Kidney (tissue), 14 donors: ENCODE results near the gene RHOT1. TPM values are rescaled to one million over a fixed set of nuclear protein-coding genes. Genes with fewer than 3 reads are reported as not detected.

Experiments used
- DNase-seq, 5 donors: peaks; one replicate each; pipeline ENCODE4 v3.0.0-alpha.2; 2013 to 2020
- FAIRE-seq: peaks from 2 replicates; lab custom pipeline; 2012; peaks lifted over from hg19 to GRCh38; lab: Jason Lieb, UNC
- H3K27ac ChIP-seq, 2 donors: one replicate each; pipeline ENCODE4 v1.7.0; 2013; ENCODE audit warnings: low read depth in 2 of 2, low read length in 2 of 2, inconsistent platforms in 1 of 2
- H3K27me3 ChIP-seq: one replicate; pipeline ENCODE4 v1.7.1; 2013; ENCODE audit warnings: low read length, inconsistent platforms; ENCODE audit not compliant: control insufficient read depth, insufficient read depth
- H3K36me3 ChIP-seq, 3 donors: one replicate each; pipeline versions ENCODE4 v1.7.0 to v1.7.1; 2013; ENCODE audit warnings: low read length in 3 of 3, control low read depth in 1 of 3, inconsistent platforms in 1 of 3; ENCODE audit not compliant: insufficient read depth in 3 of 3, control insufficient read depth in 2 of 3
- H3K4me1 ChIP-seq, 3 donors: one replicate each; pipeline versions ENCODE4 v1.7.0 to v1.7.1; 2013; ENCODE audit warnings: low read length in 3 of 3, inconsistent platforms in 1 of 3, low read depth in 1 of 3; ENCODE audit not compliant: control insufficient read depth in 2 of 3, insufficient read depth in 2 of 3
- H3K4me3 ChIP-seq, 3 donors: one replicate each; pipeline versions ENCODE4 v1.7.0 to v1.8.1; 2013; ENCODE audit warnings: low read length in 3 of 3, control low read depth in 1 of 3, inconsistent platforms in 1 of 3
- H3K9ac ChIP-seq, 3 donors: one replicate each; pipeline versions ENCODE4 v1.7.0 to v1.7.1; 2013; ENCODE audit warnings: low read length in 3 of 3, control low read depth in 1 of 3, inconsistent platforms in 1 of 3
- H3K9me3 ChIP-seq, 3 donors: one replicate each; pipeline versions ENCODE4 v1.7.0 to v1.7.1; 2013; ENCODE audit warnings: low read length in 3 of 3, control low read depth in 1 of 3, inconsistent platforms in 1 of 3; ENCODE audit not compliant: control insufficient read depth in 2 of 3, insufficient read depth in 1 of 3
- intact Hi-C: fragments of 100-400 bp; cut with DNase I; formaldehyde crosslinking; loops from one replicate; pipeline ENCODE4 v1.11.1; 2022
- polyA plus RNA-seq: library from polyadenylated mRNA; stranded (reverse); fragments of 350-450 nt; fragmentation: Illumina TruSeq; extraction: RNeasy Lipid Tissue Mini Kit (QIAGEN cat#74804); gene quantifications from one replicate; pipeline ENCODE4 v1.2.3, GENCODE V29; 2014; ENCODE audit warnings: low read depth, low replicate concordance; ENCODE audit not compliant: insufficient read depth
- total RNA-seq: library from RNA; stranded (reverse); fragmentation: NEBNext Ultra II Directional; extraction: Animal tissue kit (Norgen Biotek cat#: 25700); gene quantifications from one replicate; pipeline ENCODE4 v1.2.1, GENCODE V29; 2021
- TF ChIP-seq, protein P1 (sequence below): IDR thresholded peaks from 3 replicates; pipeline ENCODE4 v1.5.1; 2012; ENCODE audit warnings: mild to moderate bottlenecking, moderate library complexity, borderline replicate concordance; ENCODE audit not compliant: insufficient read depth; ENCODE audit errors: extremely low read depth
- donor health status: control.
- donor health status: control.
- donor health status: control.
- donor health status: control.
- donor health status: control.
- donor health status: DM: yes; HTN: yes; CAD: no.
- donor health status: Normal renal cell carcinoma (clear cell type).

Gene RHOT1
- total and polyA plus RNA-seq, 2 donors from 2014 or later, result 25.6 to 30.4 TPM

GRCh38 chr17:32253117-32253611 is 110.9 kb downstream of the RHOT1 start:
- TF ChIP-seq, protein P1, sequence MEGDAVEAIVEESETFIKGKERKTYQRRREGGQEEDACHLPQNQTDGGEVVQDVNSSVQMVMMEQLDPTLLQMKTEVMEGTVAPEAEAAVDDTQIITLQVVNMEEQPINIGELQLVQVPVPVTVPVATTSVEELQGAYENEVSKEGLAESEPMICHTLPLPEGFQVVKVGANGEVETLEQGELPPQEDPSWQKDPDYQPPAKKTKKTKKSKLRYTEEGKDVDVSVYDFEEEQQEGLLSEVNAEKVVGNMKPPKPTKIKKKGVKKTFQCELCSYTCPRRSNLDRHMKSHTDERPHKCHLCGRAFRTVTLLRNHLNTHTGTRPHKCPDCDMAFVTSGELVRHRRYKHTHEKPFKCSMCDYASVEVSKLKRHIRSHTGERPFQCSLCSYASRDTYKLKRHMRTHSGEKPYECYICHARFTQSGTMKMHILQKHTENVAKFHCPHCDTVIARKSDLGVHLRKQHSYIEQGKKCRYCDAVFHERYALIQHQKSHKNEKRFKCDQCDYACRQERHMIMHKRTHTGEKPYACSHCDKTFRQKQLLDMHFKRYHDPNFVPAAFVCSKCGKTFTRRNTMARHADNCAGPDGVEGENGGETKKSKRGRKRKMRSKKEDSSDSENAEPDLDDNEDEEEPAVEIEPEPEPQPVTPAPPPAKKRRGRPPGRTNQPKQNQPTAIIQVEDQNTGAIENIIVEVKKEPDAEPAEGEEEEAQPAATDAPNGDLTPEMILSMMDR, result peak; percentile 96
- no peak for FAIRE-seq
- Histone ChIP-seq H3K9ac (no peak overlapping the region), H3K4me3 (no peak overlapping the region), H3K36me3 (no peaks in the 10 kb centered on the region), H3K9me3 (no peaks in the 10 kb centered on the region), H3K27me3 (no peaks in the 10 kb centered on the region), H3K27ac (no peak overlapping the region), H3K4me1 (peaks cover 0 to 6% (median 4%) of the 10 kb centered on the region in 3 donors)
- peak; percentile 77 to 86 (median 80) for DNase-seq
- intact Hi-C loops, result no loop called here

DNA sequence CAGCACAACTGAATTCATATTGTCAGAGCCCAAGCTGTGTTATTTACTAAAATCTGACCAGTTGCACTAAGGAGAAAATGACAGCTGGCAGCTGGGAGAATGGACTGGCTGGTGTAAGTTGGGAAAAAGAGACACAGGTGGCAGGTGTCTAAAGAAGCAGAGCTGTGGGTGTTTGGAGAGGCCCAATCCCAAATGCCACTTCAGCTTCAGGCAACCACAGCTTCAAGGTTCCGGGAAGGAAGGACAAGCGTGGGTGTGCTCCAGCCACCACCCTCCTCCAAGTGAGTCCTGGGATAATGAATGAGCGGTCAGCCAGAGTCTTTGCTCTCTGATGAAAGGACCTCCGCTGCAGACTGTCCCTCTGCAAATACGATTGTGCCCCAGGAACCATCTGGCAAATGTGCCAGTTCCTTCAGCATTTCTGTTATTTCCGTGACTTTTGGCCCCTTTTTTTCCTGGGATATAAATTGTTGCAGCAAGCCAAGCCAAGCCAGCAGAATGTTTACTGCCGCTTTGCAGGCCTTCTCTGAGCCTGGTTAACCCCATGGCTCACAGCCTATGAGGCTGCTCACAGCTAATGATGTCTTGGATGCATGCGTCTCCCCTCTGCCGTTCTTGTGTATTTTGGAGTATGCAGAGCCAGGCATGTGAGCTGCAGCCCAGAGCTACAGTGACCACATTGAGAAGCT is 113.9 kb downstream of the RHOT1 start:
- no peak overlapping the region for H3K4me3 ChIP-seq
- intact Hi-C loops, result no loop called here
- H3K36me3 ChIP-seq, result no peaks in the 10 kb centered on the region
- TF ChIP-seq, protein P1, result no peak
- FAIRE-seq (no peak), DNase-seq (peak in 1 of 5 donors; percentile 29)
- no peaks in the 10 kb centered on the region for H3K9me3 ChIP-seq
- H3K27ac ChIP-seq, result no peak overlapping the region
- H3K4me1 ChIP-seq, result peaks cover 0 to 6% (median 4%) of the 10 kb centered on the region in 3 donors
- H3K27me3 ChIP-seq, result no peaks in the 10 kb centered on the region
- H3K9ac ChIP-seq, result no peak overlapping the region

- Histone ChIP-seq H3K27ac (no peak overlapping the region), H3K4me3 (no peak overlapping the region), H3K36me3 (no peaks in the 10 kb centered on the region), H3K9ac (no peak overlapping the region), H3K9me3 (no peaks in the 10 kb centered on the region), H3K4me1 (peaks cover 0 to 6% (median 4%) of the 10 kb centered on the region in 3 donors), H3K27me3 (no peaks in the 10 kb centered on the region)
- FAIRE-seq (no peak), DNase-seq (peak in 1 of 5 donors; percentile 37)
- TF ChIP-seq, protein P1, result no peak
- intact Hi-C loops, result no loop called here
These were observed 114.4 kb downstream of the RHOT1 start for GRCh38 chr17:32256701-32257019.
